Measurements from ENCODE around the gene CHST9. TPM values are rescaled to one million over a fixed set of nuclear protein-coding genes. Genes with fewer than 3 reads are reported as not detected.

The CHST9 gene
- total RNA-seq, 4 donors from 2014 or later: 0.16 to 0.80 (median 0.41) TPM; not detected in 1

- DNase-seq: no peak
- Histone ChIP-seq H3K9me3 (no peaks in the 10 kb centered on the region), H3K4me3 (no peak overlapping the region), H3K27ac (no peak overlapping the region), H3K36me3 (no peaks in the 10 kb centered on the region), H3K27me3 (peaks cover 50% of the 10 kb centered on the region), H3K4me1 (peaks cover 0 to 7% (median 3%) of the 10 kb centered on the region in 4 donors)
- in situ Hi-C loops (cut with MboI; ENCODE audit: low pct_ligation_motif_present in 1 of 4, low pct_unique_long_range_greater_than_20kb in 1 of 4, low sequenced_read_pairs in 3 of 4) (no loop called here), intact Hi-C loops (cut with DNase I; ENCODE audit: low total_unique reads) (no loop called here)
- TF ChIP-seq EP300 (IDR thresholded peaks at IDR 0.05; ENCODE audit: low read depth) (no peak), POLR2A (IDR thresholded peaks at IDR 0.05) (no peak), CTCF (IDR thresholded peaks at IDR 0.05) (no peak), POLR2AphosphoS5 (IDR thresholded peaks at IDR 0.05) (no peak)
- 13 to 33% methylated on average over 1 of the region's 1 CpG for WGBS, 2 donors (ENCODE audit: low coverage in 1 of 2)
Observed at GRCh38 chr18:27181726-27182125, 3.4 kb downstream of the CHST9 start.

GRCh38 chr18:27178424-27178823, 6.7 kb downstream of the CHST9 start:
- Histone ChIP-seq H3K27me3 (peaks cover 18% of the 10 kb centered on the region), H3K27ac (no peak overlapping the region), H3K36me3 (no peaks in the 10 kb centered on the region), H3K4me1 (no peaks in the 10 kb centered on the region), H3K9me3 (no peaks in the 10 kb centered on the region), H3K4me3 (no peak overlapping the region)
- in situ Hi-C loops (cut with MboI; ENCODE audit: low pct_ligation_motif_present in 1 of 4, low pct_unique_long_range_greater_than_20kb in 1 of 4, low sequenced_read_pairs in 3 of 4): no loop called here
- intact Hi-C loops (cut with DNase I; ENCODE audit: low total_unique reads): no loop called here
- TF ChIP-seq POLR2A (IDR thresholded peaks at IDR 0.05) (no peak), EP300 (IDR thresholded peaks at IDR 0.05; ENCODE audit: low read depth) (no peak), POLR2AphosphoS5 (IDR thresholded peaks at IDR 0.05) (no peak), CTCF (IDR thresholded peaks at IDR 0.05) (no peak)
- DNase-seq: no peak

- no peaks in the 10 kb centered on the region for H3K4me1 ChIP-seq
- H3K9me3 ChIP-seq: no peaks in the 10 kb centered on the region
- no peak overlapping the region for H3K27ac ChIP-seq
- peaks cover under 1% of the 10 kb centered on the region for H3K27me3 ChIP-seq
- no peak for TF ChIP-seq POLR2AphosphoS5 (IDR thresholded peaks at IDR 0.05)
- no peak for TF ChIP-seq EP300 (IDR thresholded peaks at IDR 0.05; ENCODE audit: low read depth)
- TF ChIP-seq POLR2A (IDR thresholded peaks at IDR 0.05): no peak
- TF ChIP-seq CTCF (IDR thresholded peaks at IDR 0.05): no peak
- in situ Hi-C loops (cut with MboI; ENCODE audit: low pct_ligation_motif_present in 1 of 4, low pct_unique_long_range_greater_than_20kb in 1 of 4, low sequenced_read_pairs in 3 of 4): no loop called here
- H3K36me3 ChIP-seq: no peaks in the 10 kb centered on the region
- H3K4me3 ChIP-seq: no peak overlapping the region
- 13 to 15% methylated on average over 1 of the region's 1 CpG for WGBS, 2 donors (ENCODE audit: low coverage in 1 of 2)
- no peak for DNase-seq
- intact Hi-C loops (cut with DNase I; ENCODE audit: low total_unique reads): no loop called here
Observed at GRCh38 chr18:27175914-27176313, 9.2 kb downstream of the CHST9 start.

- TF ChIP-seq CTCF (IDR thresholded peaks at IDR 0.05): no peak
- no peak for TF ChIP-seq POLR2A (IDR thresholded peaks at IDR 0.05)
- TF ChIP-seq POLR2AphosphoS5 (IDR thresholded peaks at IDR 0.05): no peak
- TF ChIP-seq EP300 (IDR thresholded peaks at IDR 0.05; ENCODE audit: low read depth): no peak
- DNase-seq: no peak
- Histone ChIP-seq H3K4me3 (no peak overlapping the region), H3K4me1 (no peaks in the 10 kb centered on the region), H3K27ac (no peak overlapping the region), H3K9me3 (no peaks in the 10 kb centered on the region), H3K27me3 (no peaks in the 10 kb centered on the region), H3K36me3 (no peaks in the 10 kb centered on the region)
- 27 to 38% methylated on average over 2 of the region's 2 CpGs for WGBS, 2 donors (ENCODE audit: low coverage in 1 of 2)
- intact Hi-C loops (cut with DNase I; ENCODE audit: low total_unique reads) (no loop called here), in situ Hi-C loops (cut with MboI; ENCODE audit: low pct_ligation_motif_present in 1 of 4, low pct_unique_long_range_greater_than_20kb in 1 of 4, low sequenced_read_pairs in 3 of 4) (no loop called here)
Observed at GRCh38 chr18:27175245-27175644, 9.9 kb downstream of the CHST9 start.

All from transverse colon (tissue), 4 donors.